PFSK-1 (cell line): ENCODE measurements around the gene HLA-A.

Source experiments
- POLR2AphosphoS5 ChIP-seq: IDR thresholded peaks from 2 replicates; pipeline ENCODE4 v1.6.1; 2012; ENCODE audit warnings: low read depth, mild to moderate bottlenecking, control low read depth, low read length, moderate library complexity
- SIN3A ChIP-seq: IDR thresholded peaks from 2 replicates; pipeline ENCODE4 v1.6.1; 2012; ENCODE audit warnings: mild to moderate bottlenecking, low read length, moderate library complexity, borderline replicate concordance; ENCODE audit not compliant: insufficient read depth
- TAF1 ChIP-seq: IDR thresholded peaks from 2 replicates; pipeline ENCODE4 v1.6.1; 2012; ENCODE audit warnings: low read length, control low read depth, borderline replicate concordance; ENCODE audit not compliant: insufficient read depth
- TF ChIP-seq, protein P1 (sequence below), 2 experiments: IDR thresholded peaks; 2 replicates each; pipeline versions ENCODE4 v1.6.1 to v1.8.0; 2011 to 2012; ENCODE audit warnings: low read depth in 2 of 2, low read length in 2 of 2, control low read depth in 1 of 2, inconsistent platforms in 1 of 2, mild to moderate bottlenecking in 1 of 2, moderate library complexity in 1 of 2; ENCODE audit not compliant: insufficient read depth in 1 of 2

DNA sequence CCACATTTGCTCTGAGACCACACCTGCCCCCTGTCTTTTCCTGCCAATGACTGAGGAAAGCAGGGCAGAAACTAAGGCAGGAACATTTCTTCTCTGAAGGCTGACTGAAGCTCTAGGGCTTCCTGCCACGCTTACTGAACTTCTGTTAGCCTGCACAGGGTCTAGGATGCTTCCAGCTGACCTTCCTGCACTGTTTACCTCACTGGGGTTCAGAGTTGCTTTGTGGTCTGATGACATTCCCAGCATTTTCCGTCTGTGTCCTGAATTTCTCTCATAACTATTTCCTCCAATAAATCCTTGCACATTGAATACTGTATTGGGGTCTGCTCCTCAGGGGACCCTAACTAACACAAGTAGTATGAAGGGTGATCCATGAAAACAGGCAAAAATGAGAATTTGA is 29.5 kb upstream of the HLA-A start:
- TF ChIP-seq, protein P1, sequence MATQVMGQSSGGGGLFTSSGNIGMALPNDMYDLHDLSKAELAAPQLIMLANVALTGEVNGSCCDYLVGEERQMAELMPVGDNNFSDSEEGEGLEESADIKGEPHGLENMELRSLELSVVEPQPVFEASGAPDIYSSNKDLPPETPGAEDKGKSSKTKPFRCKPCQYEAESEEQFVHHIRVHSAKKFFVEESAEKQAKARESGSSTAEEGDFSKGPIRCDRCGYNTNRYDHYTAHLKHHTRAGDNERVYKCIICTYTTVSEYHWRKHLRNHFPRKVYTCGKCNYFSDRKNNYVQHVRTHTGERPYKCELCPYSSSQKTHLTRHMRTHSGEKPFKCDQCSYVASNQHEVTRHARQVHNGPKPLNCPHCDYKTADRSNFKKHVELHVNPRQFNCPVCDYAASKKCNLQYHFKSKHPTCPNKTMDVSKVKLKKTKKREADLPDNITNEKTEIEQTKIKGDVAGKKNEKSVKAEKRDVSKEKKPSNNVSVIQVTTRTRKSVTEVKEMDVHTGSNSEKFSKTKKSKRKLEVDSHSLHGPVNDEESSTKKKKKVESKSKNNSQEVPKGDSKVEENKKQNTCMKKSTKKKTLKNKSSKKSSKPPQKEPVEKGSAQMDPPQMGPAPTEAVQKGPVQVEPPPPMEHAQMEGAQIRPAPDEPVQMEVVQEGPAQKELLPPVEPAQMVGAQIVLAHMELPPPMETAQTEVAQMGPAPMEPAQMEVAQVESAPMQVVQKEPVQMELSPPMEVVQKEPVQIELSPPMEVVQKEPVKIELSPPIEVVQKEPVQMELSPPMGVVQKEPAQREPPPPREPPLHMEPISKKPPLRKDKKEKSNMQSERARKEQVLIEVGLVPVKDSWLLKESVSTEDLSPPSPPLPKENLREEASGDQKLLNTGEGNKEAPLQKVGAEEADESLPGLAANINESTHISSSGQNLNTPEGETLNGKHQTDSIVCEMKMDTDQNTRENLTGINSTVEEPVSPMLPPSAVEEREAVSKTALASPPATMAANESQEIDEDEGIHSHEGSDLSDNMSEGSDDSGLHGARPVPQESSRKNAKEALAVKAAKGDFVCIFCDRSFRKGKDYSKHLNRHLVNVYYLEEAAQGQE (IDR thresholded peaks at IDR 0.05; ENCODE audit: insufficient read depth in 1 of 2, low read depth in 2 of 2, low read length in 2 of 2) = no peak
- no peak for TF ChIP-seq SIN3A
- TF ChIP-seq TAF1 = no peak
- TF ChIP-seq POLR2AphosphoS5 = no peak
